ENCODE data around the gene PTCH2.
A peak's percentile ranks its signal among the peaks of the same experiment; 100 is the strongest.

DNA sequence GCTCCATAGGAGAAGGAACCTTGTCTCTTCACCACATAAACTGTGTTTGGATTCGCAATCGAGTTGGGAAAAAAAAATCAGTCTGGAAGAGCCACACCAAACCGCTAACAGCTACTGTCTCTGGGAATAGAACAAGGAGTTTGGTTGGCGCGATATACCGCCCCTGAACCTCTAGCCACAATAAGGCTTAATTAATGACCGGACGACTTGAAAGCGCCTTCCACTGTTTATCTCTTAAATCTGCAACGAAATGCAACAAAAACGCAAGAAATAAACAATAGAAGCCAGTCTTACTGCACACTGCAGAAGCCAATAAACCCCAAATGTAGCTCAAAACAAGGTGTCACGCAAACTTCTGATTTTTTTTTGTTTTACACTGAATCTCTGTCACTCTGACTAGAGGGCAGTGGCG lies 23.9 kb downstream of the PTCH2 start:
- TF ChIP-seq, protein P1, sequence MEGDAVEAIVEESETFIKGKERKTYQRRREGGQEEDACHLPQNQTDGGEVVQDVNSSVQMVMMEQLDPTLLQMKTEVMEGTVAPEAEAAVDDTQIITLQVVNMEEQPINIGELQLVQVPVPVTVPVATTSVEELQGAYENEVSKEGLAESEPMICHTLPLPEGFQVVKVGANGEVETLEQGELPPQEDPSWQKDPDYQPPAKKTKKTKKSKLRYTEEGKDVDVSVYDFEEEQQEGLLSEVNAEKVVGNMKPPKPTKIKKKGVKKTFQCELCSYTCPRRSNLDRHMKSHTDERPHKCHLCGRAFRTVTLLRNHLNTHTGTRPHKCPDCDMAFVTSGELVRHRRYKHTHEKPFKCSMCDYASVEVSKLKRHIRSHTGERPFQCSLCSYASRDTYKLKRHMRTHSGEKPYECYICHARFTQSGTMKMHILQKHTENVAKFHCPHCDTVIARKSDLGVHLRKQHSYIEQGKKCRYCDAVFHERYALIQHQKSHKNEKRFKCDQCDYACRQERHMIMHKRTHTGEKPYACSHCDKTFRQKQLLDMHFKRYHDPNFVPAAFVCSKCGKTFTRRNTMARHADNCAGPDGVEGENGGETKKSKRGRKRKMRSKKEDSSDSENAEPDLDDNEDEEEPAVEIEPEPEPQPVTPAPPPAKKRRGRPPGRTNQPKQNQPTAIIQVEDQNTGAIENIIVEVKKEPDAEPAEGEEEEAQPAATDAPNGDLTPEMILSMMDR (IDR thresholded peaks at IDR 0.05), result peak in 2 of 12 donors; percentile 7 to 17
- TF ChIP-seq POLR2A (IDR thresholded peaks at IDR 0.05), result no peak
